ENCODE results near the gene CEP68. TPM values are rescaled to one million over a fixed set of nuclear protein-coding genes. Genes with fewer than 3 reads are reported as not detected.
"Not testable (repeated sequence)": the region's sequence is repeated elsewhere in the genome, so short reads cannot be mapped to it uniquely, and the experiment has no call there.

The CEP68 gene
- total RNA-seq, 1 experiment from 2014 or later: 11.2 TPM

DNA sequence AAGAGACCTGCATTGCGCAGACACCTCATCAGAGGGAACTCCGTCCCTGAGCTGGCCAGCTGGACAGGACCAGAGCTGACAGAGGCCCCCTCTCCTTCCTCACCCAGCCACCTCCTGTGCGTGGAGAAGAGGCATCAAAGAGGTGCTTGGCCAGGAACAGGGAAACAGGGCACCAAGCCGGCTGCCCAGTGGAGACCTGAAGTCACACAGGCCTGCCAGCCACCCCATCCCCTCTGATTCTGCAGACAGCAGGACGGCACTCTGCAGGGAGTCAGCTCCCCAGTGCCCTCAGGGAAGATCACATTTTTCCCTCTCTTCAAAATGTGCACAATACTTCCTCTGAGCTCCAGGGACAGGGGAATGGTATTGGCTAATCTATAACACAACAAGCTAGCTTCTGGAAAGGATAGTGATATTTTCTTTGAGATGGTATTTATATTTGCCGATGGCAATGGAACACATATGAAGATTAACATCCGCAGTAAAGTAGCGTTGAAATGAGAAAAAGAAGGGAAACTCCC lies 36.5 kb upstream of the CEP68 start:
- no peak overlapping the region for H3K4me2 ChIP-seq (ENCODE audit: low read length)
- TF ChIP-seq, protein P1, sequence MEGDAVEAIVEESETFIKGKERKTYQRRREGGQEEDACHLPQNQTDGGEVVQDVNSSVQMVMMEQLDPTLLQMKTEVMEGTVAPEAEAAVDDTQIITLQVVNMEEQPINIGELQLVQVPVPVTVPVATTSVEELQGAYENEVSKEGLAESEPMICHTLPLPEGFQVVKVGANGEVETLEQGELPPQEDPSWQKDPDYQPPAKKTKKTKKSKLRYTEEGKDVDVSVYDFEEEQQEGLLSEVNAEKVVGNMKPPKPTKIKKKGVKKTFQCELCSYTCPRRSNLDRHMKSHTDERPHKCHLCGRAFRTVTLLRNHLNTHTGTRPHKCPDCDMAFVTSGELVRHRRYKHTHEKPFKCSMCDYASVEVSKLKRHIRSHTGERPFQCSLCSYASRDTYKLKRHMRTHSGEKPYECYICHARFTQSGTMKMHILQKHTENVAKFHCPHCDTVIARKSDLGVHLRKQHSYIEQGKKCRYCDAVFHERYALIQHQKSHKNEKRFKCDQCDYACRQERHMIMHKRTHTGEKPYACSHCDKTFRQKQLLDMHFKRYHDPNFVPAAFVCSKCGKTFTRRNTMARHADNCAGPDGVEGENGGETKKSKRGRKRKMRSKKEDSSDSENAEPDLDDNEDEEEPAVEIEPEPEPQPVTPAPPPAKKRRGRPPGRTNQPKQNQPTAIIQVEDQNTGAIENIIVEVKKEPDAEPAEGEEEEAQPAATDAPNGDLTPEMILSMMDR (IDR thresholded peaks at IDR 0.05 in 2 of 3, conservative IDR thresholded peaks at IDR 0.05 in 1 of 3; ENCODE audit: borderline replicate concordance in 1 of 3, insufficient read depth in 1 of 3, low read depth in 2 of 3, low read length in 2 of 3): no peak
- TF ChIP-seq, protein P2, sequence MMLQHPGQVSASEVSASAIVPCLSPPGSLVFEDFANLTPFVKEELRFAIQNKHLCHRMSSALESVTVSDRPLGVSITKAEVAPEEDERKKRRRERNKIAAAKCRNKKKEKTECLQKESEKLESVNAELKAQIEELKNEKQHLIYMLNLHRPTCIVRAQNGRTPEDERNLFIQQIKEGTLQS (IDR thresholded peaks at IDR 0.05): no peak
- TF ChIP-seq SRF (IDR thresholded peaks at IDR 0.05; ENCODE audit: low read depth) (no peak), SIN3A (IDR thresholded peaks at IDR 0.05; ENCODE audit: low read depth) (no peak), EGR1 (IDR thresholded peaks at IDR 0.05; ENCODE audit: low read depth) (no peak), EZH2 (IDR thresholded peaks at IDR 0.05) (no peak), ZFX (IDR thresholded peaks at IDR 0.05) (no peak)
- TF ChIP-seq, protein P3, sequence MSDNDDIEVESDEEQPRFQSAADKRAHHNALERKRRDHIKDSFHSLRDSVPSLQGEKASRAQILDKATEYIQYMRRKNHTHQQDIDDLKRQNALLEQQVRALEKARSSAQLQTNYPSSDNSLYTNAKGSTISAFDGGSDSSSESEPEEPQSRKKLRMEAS (IDR thresholded peaks at IDR 0.05): no peak
- ATAC-seq: no peak
- H3K9me2 ChIP-seq (ENCODE audit: insufficient read depth): no peaks in the 10 kb centered on the region
- no peaks in the 10 kb centered on the region for H3K27me3 ChIP-seq (ENCODE audit: insufficient read depth, low read length)
- DNase-seq (ENCODE audit: low read depth, low spot score): no peak
- no peaks in the 10 kb centered on the region for H3K9me3 ChIP-seq (ENCODE audit: control insufficient read depth in 1 of 2, insufficient read depth in 1 of 2, low read depth in 1 of 2, low read length in 2 of 2)
- H3K36me3 ChIP-seq (ENCODE audit: control insufficient read depth in 1 of 2, insufficient read depth in 2 of 2, low read length in 2 of 2): no peaks in the 10 kb centered on the region
- H3K27ac ChIP-seq (ENCODE audit: low read depth, low read length): no peak overlapping the region
- no peak overlapping the region for H2AFZ ChIP-seq (ENCODE audit: low read depth, low read length, poor library complexity, severe bottlenecking)
- no peak overlapping the region for H3K9ac ChIP-seq (ENCODE audit: low read length)
- H3K4me3 ChIP-seq (replicated peaks in 1 of 2; ENCODE audit: low read depth in 1 of 2, low read length in 2 of 2): no peak overlapping the region
- ChIA-PET RAD21 (ENCODE audit: low non-redundant PET in 1 of 2, low total read pairs in 2 of 2, uncharacterized antibody in 2 of 2, unreplicated experiment in 2 of 2) (no interaction called here), CTCF (no interaction called here), POLR2A (no interaction called here)
- BruUV-seq (replicated peaks): no TSS peak
- no peaks in the 10 kb centered on the region for H4K20me1 ChIP-seq (ENCODE audit: insufficient read depth)
- H3K4me1 ChIP-seq (ENCODE audit: control insufficient read depth in 1 of 2, insufficient read depth in 2 of 2, low read length in 2 of 2): peaks cover 0 to 7% of the 10 kb centered on the region in 2 experiments; a peak in 1 of 4 replicates
- no peaks in the 10 kb centered on the region for H3K79me2 ChIP-seq (ENCODE audit: insufficient read depth, low read length)
- intact Hi-C loops (cut with micrococcal nuclease): no loop called here

DNA sequence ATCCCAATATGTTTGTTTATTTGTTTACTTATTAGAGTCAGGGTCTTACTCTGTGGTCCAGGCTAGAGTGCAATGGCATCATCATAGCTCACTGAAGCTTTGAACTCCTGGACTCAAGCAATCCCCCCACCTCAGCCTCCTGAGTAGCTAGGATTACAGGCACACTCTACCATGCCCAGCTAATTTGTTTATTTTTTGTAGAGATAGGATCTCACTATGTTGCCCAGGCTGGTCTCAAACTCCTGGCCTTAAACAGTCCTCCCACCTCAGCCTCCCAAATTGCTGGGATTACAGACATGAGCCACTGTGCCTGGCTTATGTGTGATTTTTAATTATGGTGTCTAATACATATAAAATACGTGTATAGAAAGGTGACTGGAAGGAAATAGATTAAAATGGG lies 36.0 kb upstream of the CEP68 start:
- CTCF ChIA-PET; H3K4me2 ChIP-seq (ENCODE audit: low read length); POLR2A ChIA-PET; H2AFZ ChIP-seq (ENCODE audit: low read depth, low read length, poor library complexity, severe bottlenecking); H3K27me3 ChIP-seq (ENCODE audit: insufficient read depth, low read length); H3K36me3 ChIP-seq (ENCODE audit: control insufficient read depth in 1 of 2, insufficient read depth in 2 of 2, low read length in 2 of 2); ATAC-seq; H3K27ac ChIP-seq (ENCODE audit: low read depth, low read length); H3K9me2 ChIP-seq (ENCODE audit: insufficient read depth); intact Hi-C loops (cut with micrococcal nuclease); DNase-seq (ENCODE audit: low read depth, low spot score); H3K9me3 ChIP-seq (ENCODE audit: control insufficient read depth in 1 of 2, insufficient read depth in 1 of 2, low read depth in 1 of 2, low read length in 2 of 2); RAD21 ChIA-PET (ENCODE audit: low non-redundant PET in 1 of 2, low total read pairs in 2 of 2, uncharacterized antibody in 2 of 2, unreplicated experiment in 2 of 2); H3K79me2 ChIP-seq (ENCODE audit: insufficient read depth, low read length); H3K9ac ChIP-seq (ENCODE audit: low read length); H4K20me1 ChIP-seq (ENCODE audit: insufficient read depth); BruUV-seq (replicated peaks); H3K4me1 ChIP-seq (ENCODE audit: control insufficient read depth in 1 of 2, insufficient read depth in 2 of 2, low read length in 2 of 2); H3K4me3 ChIP-seq (replicated peaks in 1 of 2; ENCODE audit: low read depth in 1 of 2, low read length in 2 of 2): not testable (repeated sequence)
